Measurements from ENCODE around the gene DYSF.
A peak's percentile ranks its signal among the peaks of the same experiment; 100 is the strongest.

DYSF gene

GRCh38 chr2:71548646-71549425 is 95.5 kb downstream of the DYSF start:
- TF ChIP-seq, protein P1, sequence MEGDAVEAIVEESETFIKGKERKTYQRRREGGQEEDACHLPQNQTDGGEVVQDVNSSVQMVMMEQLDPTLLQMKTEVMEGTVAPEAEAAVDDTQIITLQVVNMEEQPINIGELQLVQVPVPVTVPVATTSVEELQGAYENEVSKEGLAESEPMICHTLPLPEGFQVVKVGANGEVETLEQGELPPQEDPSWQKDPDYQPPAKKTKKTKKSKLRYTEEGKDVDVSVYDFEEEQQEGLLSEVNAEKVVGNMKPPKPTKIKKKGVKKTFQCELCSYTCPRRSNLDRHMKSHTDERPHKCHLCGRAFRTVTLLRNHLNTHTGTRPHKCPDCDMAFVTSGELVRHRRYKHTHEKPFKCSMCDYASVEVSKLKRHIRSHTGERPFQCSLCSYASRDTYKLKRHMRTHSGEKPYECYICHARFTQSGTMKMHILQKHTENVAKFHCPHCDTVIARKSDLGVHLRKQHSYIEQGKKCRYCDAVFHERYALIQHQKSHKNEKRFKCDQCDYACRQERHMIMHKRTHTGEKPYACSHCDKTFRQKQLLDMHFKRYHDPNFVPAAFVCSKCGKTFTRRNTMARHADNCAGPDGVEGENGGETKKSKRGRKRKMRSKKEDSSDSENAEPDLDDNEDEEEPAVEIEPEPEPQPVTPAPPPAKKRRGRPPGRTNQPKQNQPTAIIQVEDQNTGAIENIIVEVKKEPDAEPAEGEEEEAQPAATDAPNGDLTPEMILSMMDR (IDR thresholded peaks at IDR 0.05; ENCODE audit: poor library complexity, severe bottlenecking), result peak; percentile 77
- Histone ChIP-seq H3K36me3 (ENCODE audit: low read depth) (no peaks in the 10 kb centered on the region), H3K27ac (ENCODE audit: poor library complexity, severe bottlenecking) (no peak overlapping the region), H3K4me3 (ENCODE audit: severe bottlenecking) (no peak overlapping the region), H3K27me3 (ENCODE audit: insufficient read depth, poor library complexity, severe bottlenecking) (no peaks in the 10 kb centered on the region), H3K9me3 (ENCODE audit: severe bottlenecking) (no peaks in the 10 kb centered on the region), H3K4me1 (ENCODE audit: insufficient read depth, poor library complexity, severe bottlenecking) (no peaks in the 10 kb centered on the region)
- DNase-seq (ENCODE audit: low spot score) (no peak), ATAC-seq (ENCODE audit: low read depth) (no peak)

- TF ChIP-seq, protein P1 (IDR thresholded peaks at IDR 0.05; ENCODE audit: poor library complexity, severe bottlenecking), result no peak
- DNase-seq (ENCODE audit: low spot score), result no peak
- no peaks in the 10 kb centered on the region for H3K9me3 ChIP-seq (ENCODE audit: severe bottlenecking)
- no peak overlapping the region for H3K4me3 ChIP-seq (ENCODE audit: severe bottlenecking)
- H3K4me1 ChIP-seq (ENCODE audit: insufficient read depth, poor library complexity, severe bottlenecking), result no peaks in the 10 kb centered on the region
- no peak for ATAC-seq (ENCODE audit: low read depth)
- H3K36me3 ChIP-seq (ENCODE audit: low read depth), result no peaks in the 10 kb centered on the region
- no peaks in the 10 kb centered on the region for H3K27me3 ChIP-seq (ENCODE audit: insufficient read depth, poor library complexity, severe bottlenecking)
- H3K27ac ChIP-seq (ENCODE audit: poor library complexity, severe bottlenecking), result no peak overlapping the region
Measured at GRCh38 chr2:71550801-71551630, 97.7 kb downstream of the DYSF start.

DNA sequence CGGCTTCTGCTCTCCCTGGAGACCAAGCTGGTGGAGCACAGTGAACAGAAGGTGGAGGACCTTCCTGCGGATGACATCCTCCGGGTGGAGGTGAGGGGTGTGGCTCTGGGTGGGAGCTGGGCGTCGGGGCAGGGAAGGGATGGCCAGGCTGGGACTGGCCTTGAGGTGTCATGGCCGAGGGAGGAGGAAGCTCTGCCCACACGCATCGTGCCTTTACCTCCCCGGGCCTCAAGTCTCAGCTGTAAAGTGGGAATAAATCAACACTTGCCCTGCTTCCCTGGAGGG is 98.2 kb downstream of the DYSF start:
- ATAC-seq (ENCODE audit: low read depth) (no peak), DNase-seq (ENCODE audit: low spot score) (no peak)
- H3K27ac ChIP-seq (ENCODE audit: poor library complexity, severe bottlenecking), result no peak overlapping the region
- H3K27me3 ChIP-seq (ENCODE audit: insufficient read depth, poor library complexity, severe bottlenecking), result no peaks in the 10 kb centered on the region
- H3K4me3 ChIP-seq (ENCODE audit: severe bottlenecking), result no peak overlapping the region
- H3K36me3 ChIP-seq (ENCODE audit: low read depth), result no peaks in the 10 kb centered on the region
- TF ChIP-seq, protein P1 (IDR thresholded peaks at IDR 0.05; ENCODE audit: poor library complexity, severe bottlenecking), result no peak
- H3K4me1 ChIP-seq (ENCODE audit: insufficient read depth, poor library complexity, severe bottlenecking), result no peaks in the 10 kb centered on the region
- H3K9me3 ChIP-seq (ENCODE audit: severe bottlenecking), result no peaks in the 10 kb centered on the region

- no peak for ATAC-seq (ENCODE audit: low read depth)
- Histone ChIP-seq H3K36me3 (ENCODE audit: low read depth) (no peaks in the 10 kb centered on the region), H3K9me3 (ENCODE audit: severe bottlenecking) (no peaks in the 10 kb centered on the region), H3K27me3 (ENCODE audit: insufficient read depth, poor library complexity, severe bottlenecking) (no peaks in the 10 kb centered on the region), H3K4me1 (ENCODE audit: insufficient read depth, poor library complexity, severe bottlenecking) (no peaks in the 10 kb centered on the region), H3K27ac (ENCODE audit: poor library complexity, severe bottlenecking) (no peak overlapping the region), H3K4me3 (ENCODE audit: severe bottlenecking) (no peak overlapping the region)
- TF ChIP-seq, protein P1 (IDR thresholded peaks at IDR 0.05; ENCODE audit: poor library complexity, severe bottlenecking), result no peak
- no peak for DNase-seq (ENCODE audit: low spot score)
Measured at GRCh38 chr2:71552356-71552755, 99.0 kb downstream of the DYSF start.

Measured in RWPE2 (cell line).